RPMI8226 (cell line): ENCODE data around the gene CLEC4G.
A peak's percentile ranks its signal among the peaks of the same experiment; 100 is the strongest.
"Not testable (repeated sequence)": the region's sequence is repeated elsewhere in the genome, so short reads cannot be mapped to it uniquely, and the experiment has no call there.

Experiments used
- DNase-seq: peaks from one replicate; pipeline ENCODE4 v3.0.0-alpha.2; 2015

The CLEC4G gene

DNA sequence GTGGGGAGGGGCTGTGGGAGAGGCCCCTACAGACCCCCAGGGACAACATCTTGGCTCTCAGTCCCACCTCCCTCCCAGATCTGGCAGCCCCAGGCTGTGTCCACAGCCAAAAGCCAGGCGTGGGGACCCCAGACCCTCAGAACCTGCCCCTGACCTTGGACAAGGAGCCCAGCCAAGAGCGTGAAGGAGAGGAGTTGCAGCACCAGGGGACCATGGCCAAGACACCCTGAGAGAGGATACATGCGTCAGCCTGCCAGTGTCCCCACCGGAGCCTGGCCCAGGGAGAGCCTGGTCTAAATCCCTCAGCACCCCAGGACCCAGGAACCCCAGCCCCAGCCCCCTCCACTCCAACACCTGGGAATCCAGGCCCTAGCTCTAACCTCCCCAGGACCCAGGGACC, 14.4 kb upstream of the CLEC4G start:
- DNase-seq, result not testable (repeated sequence)

DNA sequence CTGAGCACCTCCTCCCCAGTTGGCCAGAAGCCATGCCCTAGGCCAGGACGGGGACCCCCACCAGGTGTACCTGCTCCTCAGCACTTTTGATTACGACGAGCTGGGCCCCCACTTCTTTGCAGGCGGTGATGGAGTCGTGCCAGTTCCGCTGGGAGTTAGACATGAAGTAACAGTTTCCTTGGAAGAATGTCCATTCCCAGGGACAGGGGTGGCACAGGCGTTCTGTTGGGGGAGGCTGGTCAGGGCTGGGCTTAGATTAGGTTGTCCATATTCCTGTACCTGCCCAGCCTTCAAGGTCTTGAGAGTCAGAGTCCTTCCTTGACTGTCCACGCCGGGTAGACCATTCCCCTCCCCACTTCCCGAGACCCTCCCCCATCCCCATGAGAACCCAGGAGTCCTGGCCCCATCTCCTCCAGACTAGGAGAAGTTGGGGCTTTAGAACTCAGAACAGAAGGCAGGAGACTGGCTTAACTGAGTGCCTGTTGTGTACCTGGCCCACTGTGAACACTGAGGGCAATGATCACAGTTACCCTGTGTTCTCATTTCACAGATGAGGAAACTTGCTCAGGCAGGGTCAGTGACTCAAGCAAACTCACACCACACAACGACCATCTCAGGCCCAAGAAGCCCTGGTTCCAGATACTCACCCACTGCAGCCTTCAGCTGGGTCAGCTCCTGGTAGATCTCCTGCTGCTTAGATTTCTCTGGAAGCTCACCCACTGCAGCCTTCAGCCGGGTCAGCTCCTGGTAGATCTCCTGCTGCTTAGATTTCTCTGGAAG, 13.2 kb upstream of the CLEC4G start:
- no peak for DNase-seq

DNA sequence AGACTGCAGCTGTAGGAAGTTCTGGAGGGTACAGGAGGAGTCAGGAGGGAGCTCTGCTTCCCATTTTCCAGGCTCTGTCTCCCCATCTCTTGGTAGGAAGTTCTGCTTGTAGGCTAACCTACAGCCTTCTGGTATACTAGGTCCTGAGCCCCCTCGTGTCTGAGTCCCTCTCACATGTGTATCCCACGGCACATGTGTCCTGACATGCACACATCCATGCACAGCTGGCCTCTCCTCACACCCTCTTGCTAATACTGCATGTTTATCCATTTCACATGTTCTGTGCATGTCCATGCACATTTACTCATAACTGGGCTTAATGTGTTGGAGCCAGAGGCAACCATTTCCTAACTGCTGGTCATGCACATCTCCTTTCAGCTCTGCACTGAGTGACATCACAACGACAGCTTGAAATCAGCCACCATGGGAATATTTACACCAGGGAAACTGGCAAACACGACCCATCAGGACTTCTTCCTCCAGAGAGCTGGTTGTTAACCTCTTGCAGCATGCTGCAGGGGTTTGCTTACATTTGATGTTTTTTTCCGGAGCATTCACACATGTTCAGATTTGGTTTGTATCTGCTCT, 12.4 kb upstream of the CLEC4G start:
- no peak for DNase-seq

DNA sequence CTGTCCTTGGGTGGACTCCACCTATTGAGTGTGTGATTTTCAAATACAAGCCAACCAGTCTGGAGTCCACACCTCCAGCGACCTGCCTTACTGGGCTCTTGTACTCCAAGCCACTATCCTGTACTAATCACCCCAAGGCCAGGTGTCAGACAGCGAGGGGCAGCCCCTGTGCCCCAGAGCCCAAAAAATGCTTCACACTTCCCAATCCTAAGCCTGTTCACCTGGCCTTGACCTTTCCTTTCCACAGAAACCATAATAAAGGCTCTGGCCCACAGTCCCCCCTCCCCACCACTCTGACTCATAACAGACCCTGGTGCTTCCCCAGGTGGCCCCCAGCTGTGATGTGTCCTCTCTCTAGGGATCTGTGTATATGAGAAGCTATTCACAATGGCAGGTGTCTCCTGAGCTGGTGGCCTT, 11.5 kb upstream of the CLEC4G start:
- peak; percentile 52 for DNase-seq

DNA sequence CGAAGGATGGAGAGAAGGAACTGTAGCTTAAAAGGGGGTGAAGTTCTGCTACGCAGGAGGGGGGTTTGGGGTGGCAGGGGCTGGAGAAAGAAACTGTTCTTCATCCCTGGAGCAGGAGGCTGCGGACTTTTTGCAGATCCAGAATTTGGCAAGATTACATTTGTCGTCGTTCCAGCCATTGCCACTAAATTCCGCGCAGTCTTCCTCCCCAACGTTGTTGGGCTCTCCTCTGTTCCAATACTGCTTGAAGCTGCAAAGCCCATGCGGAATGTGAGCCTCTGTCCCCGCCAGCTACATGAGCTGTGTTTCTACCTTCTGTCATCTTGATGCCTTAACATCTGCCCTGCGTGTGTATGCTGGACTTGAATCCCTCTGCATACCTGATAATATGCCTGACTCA, 11.1 kb upstream of the CLEC4G start:
- no peak for DNase-seq

DNA sequence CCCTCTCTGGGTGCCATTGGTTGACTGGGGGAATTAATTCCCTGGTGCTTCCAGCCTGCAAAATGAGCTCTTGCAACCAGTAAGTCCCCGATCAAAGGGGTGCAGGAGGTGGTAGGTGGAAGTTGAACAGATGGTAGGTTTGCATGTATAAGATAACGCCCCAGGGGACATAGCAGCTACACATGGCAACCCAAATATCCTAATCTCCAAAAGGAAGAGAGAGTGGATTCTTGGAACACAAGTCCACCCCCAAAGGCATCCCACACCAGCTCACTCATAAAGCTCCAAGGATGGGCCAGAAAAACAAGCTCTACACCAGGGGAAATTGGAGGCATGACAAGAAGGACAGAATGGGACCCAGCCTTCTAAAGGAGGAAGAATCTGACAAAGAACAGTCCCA, 10.7 kb upstream of the CLEC4G start:
- no peak for DNase-seq

DNA sequence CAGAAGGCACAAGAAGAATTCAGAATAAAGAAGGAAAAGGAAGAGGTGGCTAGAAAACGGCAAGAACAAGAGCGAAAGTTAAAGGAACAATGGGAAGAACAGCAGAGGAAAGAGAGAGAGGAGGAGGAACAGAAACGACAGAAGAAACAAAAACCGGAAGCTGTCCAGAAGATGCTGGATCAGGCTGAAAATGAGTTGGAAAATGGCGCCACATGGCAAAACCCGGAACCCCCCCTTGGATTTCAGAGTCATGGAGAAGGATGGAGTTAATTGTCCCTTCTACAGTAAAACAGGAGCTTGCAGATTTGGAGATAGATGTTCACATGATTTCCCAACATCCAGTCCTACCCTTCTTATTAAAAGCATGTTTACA, 8.8 kb upstream of the CLEC4G start:
- DNase-seq, result no peak

DNA sequence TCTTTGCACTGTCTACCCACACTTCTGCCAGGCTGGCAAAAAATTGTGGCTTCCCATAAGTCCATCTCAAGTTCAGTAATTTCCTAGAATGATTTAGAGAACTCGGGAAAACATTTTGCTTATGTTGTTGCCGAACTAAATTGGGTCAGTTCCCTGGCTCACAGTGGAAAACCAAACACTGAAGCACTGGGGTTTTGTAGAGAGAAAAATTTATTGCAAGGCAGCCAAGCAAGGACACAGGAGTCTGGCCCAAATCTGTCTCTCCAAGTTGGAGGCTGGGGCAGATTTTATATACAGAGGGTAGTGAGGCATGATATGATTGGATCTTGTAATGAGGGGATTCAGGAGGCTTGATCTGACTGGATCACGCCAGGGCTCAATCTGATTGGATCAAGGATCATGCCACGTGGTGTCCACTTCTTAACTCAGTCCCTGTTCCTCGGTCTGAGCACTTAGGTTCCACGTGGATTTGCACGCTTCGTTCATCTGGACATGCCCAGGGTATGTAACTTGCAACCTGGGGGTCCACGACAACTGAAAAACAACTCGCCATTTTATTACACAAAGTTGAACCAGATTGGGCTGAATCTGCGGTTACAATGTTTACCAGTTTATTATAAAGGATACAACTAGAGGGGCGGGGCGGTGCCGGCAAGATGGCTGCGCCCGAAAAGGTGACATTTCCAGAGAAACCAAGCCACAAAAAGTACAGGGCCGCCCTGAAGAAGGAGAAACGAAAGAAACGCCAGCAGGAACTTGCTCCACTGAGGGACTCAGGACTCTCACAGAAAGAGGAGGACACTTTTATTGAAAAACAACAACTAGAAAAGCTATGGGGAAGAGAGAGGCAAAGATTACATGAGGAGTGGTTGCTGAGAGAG, 8.1 kb upstream of the CLEC4G start:
- DNase-seq, result no peak

DNA sequence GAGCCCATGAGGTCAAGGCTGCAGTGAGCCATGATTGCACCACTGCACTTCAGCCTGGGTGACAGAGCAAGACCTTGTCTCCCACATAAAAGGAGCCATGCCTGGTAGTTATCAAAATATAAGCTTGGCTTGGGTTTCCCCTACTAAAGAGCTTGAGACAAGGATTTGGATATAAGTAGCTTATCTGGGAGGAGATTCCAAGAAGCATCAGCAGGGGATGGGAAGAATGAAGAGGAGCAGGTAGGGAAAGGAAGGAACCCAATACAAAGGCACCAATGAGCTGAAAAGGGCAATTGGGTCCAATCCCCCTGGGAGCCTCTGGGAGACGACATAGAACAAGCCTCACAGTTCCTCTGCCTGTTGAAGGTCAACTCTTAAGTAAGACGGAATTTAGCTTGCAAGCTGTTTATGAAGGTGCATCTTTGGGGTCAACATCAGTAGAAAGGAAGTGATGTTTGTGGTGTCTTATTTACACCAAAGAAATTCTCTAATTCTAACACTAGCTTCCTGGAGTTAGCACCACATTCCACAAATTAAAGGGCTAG, 7.4 kb upstream of the CLEC4G start:
- DNase-seq, result no peak

DNA sequence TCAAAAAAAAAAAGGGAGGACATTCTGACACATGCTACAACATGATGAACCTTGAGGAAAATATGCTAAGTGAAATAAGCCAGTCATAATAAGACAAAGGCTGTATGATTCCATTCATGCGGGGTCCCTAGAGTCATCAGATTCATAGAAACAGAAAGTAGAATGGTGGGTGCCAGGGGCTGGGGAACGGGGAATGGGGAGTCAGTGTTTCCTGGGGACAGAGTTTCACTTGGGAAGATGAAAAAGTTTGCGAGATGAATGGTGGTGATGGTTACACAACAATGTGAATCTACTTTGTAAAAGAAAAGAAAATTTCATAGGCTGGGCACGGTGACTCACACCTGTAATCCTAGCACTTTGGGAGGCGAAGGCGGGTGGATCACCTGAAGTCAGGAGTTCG, 6.1 kb upstream of the CLEC4G start:
- no peak for DNase-seq

DNA sequence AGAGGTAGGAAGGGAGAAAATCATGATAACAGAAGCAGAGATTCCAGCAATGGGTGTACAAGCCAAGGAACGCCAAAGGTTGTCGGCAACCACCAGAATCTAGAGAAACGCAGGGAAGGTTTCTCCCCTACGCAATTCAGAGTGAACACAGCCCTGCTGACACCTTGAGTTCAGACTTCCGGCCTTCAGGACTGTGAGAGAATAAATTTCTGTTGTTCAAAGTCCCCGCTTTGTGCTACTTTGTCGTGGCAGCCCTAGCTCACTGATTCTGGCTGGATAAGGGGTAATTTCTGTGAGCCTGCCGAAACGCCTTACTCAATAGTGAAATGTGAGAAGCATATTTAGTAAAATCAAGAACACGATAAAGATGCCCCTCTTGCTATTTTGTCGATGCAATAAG, 5.3 kb upstream of the CLEC4G start:
- DNase-seq, result peak; percentile 52

DNA sequence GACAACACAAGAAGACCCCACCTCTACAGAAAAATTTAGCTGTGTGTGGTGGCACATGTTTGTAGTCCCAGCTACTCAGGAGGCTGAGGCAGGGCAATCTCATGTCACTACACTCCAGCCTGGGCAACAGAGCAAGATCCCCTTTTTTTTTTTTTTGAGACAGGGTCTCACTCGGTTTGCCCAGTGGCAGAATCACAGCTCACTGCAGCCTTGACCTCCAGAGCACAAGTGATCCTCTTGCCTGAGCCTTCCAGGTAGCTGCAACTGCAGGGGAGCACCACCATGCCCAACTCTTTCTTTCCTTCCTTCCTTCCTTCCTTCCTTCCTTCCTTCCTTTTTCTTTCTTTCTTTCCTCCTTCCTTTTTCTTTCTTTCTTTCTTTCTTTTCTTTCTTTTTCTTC, 4.2 kb upstream of the CLEC4G start:
- no peak for DNase-seq

DNA sequence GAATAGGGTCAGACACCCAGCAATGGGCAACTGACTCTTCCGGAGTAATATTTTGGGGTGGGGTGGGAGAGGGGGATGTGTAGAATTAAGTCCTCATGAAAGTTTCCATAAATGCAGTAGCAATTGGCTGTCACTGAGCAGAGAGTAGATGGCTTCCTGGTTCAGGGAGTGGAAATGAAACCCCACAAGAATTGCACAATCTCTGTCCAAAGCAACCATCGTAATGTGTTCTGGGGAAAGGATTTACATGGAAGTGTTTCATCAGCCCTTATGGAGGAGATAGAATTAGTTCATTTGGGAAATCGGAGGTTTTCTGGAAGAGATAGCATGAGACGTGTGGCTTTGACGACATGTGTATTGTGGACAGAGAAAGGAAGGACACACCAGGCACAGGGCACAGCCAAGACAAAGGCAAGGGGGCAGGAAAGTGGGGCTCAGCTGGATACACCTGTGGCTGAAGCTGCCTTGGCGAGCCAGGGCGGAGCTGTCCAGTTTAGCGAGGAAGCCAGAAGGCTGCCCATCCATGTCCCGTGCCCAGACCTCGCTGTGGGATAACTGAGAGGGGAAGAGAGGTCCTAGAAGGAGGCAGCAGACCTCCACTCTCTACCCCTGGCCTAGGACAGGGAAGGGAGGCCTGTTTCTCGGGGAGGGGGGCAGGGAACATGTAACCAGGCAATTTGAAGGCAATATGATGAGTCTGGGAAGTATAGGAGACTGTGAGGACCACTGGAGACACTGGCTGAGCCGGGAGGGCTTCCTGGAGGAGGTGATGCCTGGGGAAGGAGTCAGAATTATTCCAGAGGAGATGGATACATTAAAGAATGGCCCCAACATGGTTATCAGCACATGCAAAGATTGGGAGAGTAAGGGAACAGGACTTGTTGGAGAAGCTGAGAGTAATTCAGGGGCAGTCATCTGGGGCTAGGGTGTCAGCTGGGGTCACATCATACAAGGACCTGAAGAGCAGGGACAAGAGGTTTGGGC, 2.6 kb upstream of the CLEC4G start:
- DNase-seq, result no peak

DNA sequence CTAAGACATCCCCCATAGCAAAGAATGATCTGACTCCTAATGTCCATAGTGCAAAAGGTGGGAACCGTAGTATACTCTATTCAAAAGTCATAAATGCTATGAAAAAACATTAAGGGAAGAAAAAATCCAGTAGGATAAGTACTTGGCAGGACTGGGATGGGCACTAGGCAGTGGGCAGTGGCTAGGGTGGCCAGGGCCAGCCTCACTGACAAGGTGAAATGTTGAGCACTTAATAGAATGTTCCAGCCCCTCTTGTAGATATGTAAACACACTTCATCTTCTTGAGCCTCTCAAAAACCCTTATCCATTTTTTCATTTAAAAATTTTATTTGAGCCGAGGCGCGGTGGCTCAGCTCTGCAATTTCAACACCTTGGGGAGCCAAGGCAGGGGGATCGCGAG, 1.5 kb upstream of the CLEC4G start:
- DNase-seq, result no peak

DNA sequence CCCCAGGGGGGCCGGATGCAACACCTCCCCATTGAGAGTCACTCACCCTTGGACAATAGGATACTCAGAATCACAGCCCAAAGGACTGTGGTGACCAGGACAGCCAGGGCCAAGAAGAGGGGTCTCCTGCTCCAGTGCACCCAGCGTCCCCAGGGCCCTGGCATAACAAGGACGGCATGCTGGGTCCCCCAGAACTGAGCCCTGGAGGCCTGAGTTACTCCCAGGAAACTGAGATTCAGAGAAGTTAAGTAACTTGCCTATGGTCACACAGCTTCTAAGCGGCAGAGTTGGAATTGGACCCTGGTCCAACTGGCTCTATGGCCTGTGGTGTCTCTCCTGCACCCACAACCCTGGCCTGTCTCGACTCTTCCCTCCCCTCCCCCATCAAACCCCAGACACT, 295 bp downstream of the CLEC4G start:
- no peak for DNase-seq

DNA sequence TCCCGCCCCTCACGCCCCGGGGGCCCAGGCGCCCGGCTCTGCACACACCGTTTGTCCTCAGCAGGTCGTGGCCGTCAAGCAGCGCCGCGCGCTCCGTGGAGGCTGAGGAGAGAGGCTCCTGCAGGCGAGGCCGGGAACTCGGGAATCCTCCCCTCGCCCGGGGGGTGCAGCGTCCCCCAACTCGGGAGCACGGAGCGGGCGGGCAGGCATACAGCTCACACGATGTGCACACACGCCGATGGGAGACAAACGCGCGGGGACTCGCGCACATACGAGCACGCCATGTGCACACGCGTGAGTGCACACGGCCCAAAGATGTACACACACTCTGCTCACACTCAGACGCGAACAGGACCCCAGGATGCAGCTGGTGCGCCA, 703 bp downstream of the CLEC4G start:
- DNase-seq, result no peak

DNA sequence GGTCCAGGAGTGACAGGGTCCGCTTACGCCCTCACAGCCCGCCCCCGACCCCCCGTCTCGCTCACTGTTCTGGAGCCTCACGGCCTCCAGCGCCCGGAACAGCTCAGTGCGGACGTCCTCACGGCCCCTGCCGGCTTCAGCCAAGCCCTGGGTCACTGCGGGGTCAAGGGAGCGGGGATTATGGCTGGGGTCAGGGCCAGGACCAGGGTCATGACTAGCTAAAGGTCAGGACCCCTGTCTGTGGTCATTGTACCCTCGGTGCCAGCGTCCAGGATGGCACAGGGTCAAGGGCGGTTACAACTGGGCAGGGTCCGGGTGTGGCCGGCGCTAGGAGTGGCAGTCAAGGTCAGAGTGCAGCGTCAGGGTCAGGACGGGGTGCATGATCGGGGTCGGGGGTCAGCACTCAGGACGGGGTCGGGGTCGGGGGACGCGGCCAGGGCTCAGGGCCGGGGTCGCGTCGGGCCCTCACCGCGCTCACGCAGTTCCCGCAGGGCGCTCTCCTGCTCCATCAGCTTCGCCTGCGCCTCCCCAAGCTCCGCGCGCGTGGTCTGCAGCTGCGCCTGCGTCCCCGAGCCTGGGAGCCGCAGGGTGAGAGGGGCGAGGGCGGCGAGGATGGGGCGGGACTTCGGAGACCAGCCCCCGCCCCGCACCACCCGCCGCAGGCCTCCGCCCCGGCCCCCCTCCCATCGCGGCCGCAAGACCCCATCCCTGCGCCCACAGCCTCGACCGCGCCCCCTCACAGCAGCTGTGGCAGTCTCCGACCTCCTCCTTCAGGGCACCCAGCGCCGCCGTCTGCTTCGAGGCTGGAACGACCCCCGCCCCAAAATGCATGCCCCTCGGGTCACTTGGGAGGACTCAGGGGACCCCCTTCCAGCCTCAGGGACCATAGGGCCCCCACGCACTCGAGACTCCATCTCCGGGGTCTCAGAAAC, 1.4 kb downstream of the CLEC4G start:
- DNase-seq, result no peak

DNA sequence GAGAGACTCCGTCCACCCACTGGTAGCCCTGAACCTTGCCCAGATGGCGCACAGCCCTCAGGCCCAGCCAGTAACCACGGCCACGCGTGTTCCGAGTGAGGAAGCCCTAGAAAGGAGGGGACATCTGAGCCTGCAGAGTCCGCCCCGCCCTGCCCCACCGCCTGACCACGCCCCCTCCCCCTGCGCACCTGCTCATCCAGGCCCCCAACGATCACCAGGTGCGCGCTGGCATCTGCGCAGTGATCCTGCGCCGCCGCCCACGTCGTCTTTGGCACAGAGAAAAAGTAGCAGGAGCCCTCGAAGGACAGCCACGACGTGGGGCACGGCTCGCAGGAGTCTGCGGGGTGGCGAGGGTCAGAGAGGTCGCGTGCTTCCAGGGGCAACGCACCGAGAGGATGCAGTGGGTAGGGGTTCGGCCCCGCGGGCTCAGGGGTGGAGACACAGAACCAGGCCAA, 2.1 kb downstream of the CLEC4G start:
- DNase-seq, result peak; percentile 62

DNA sequence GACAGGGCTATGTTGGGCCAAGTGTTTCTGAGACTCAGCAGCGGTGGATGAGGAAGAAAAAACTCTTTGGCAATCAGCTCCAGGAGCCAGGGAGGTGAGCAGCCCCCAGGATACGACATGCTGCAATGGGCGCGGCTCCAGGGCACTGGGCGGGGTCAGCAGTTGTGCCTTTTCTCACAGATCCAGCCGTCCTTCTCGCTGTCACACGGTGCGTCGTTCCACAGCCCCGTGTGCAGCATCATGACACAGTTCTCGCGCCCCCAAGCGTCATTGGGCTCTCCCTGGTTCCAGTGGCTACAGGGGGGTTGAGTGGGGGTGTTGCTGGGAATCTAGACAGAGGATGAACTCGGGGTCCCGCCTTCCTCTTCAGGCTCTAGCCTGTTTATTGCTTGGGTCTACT, 2.7 kb downstream of the CLEC4G start:
- peak; percentile 33 for DNase-seq

DNA sequence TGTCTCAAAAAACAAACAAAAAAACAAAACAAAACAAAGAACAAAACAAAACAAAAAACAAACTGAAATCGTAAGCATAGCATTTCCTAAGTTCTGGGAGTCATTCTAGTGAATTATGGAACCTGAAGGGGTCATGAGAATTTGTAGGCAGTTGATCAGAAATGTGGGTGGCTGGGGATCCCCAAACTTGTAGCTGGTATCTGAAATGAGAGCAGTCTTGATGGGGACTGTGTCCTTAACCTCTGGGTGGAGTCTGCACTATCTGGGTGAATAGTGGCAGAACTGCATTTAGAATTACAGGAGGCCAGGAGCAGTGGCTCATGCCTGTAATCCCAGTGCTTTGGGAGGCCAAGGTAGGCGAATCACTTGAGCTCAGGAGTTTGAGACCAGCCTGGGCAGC, 6.1 kb downstream of the CLEC4G start:
- DNase-seq, result no peak

DNA sequence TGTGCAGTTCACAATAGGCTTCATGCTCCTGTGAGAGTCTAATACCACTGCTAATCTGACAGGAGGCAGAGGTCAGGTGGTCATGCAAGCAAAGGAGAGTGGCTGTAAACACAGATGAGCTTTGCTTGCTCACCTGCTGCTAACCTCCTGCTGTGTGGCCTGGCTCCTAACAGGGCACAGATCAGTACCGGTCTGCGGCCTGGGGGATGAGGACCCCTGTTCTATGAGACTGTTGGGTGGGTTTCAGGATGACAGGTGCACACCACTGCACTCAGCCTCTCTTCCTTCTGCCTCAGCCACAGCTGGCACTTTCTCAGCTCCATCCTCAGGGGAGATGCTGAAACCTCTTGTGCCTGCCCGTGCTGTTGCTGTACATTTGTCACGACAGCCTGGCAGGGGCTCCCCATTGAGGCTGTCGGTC, 9.7 kb downstream of the CLEC4G start:
- DNase-seq, result peak; percentile 42
